Measurements from ENCODE around the gene PLXNA3.

Gene PLXNA3

GRCh38 chrX:154436374-154436982 is 21.6 kb upstream of the PLXNA3 start:
- DNase-seq, result no peak

GRCh38 chrX:154436983-154437752 is 20.9 kb upstream of the PLXNA3 start, which contains the start of gene GDI1:
Gene GDI1, plus strand, starts transcription at chrX:154437154. Its CDS starts 101 bp downstream, at chrX:154437255.
- DNase-seq, result no peak

GRCh38 chrX:154437971-154438893 is 19.8 kb upstream of the PLXNA3 start:
- DNase-seq, result no peak

GRCh38 chrX:154439841-154440240 is 18.2 kb upstream of the PLXNA3 start:
- DNase-seq, result no peak

GRCh38 chrX:154440623-154441357 is 17.3 kb upstream of the PLXNA3 start:
- DNase-seq, result no peak

GRCh38 chrX:154441564-154441963 is 16.5 kb upstream of the PLXNA3 start:
- no peak for DNase-seq

GRCh38 chrX:154441984-154442707 is 15.9 kb upstream of the PLXNA3 start:
- no peak for DNase-seq

- no peak for DNase-seq
Measured at GRCh38 chrX:154443479-154443910, 14.6 kb upstream of the PLXNA3 start.

GRCh38 chrX:154443992-154444754 is 13.9 kb upstream of the PLXNA3 start, which contains the start of gene FAM50A:
Gene FAM50A, plus strand, starts transcription at chrX:154444141. Its CDS starts 95 bp downstream, at chrX:154444236.
- peak; percentile 18 for DNase-seq

- no peak for DNase-seq
Measured at GRCh38 chrX:154444755-154445246, 13.3 kb upstream of the PLXNA3 start.

- DNase-seq, result no peak
Measured at GRCh38 chrX:154445776-154446175, 12.3 kb upstream of the PLXNA3 start.

- DNase-seq, result no peak
Measured at GRCh38 chrX:154446430-154446829, 11.7 kb upstream of the PLXNA3 start.

- DNase-seq, result no peak
Measured at GRCh38 chrX:154448484-154448883, 9.6 kb upstream of the PLXNA3 start.

GRCh38 chrX:154449618-154450017 is 8.5 kb upstream of the PLXNA3 start:
- DNase-seq, result no peak

- DNase-seq, result no peak
Measured at GRCh38 chrX:154450312-154450711, 7.8 kb upstream of the PLXNA3 start.

GRCh38 chrX:154452823-154453222 is 5.3 kb upstream of the PLXNA3 start:
- no peak for DNase-seq

- no peak for DNase-seq
Measured at GRCh38 chrX:154457491-154458115, 478 bp upstream of the PLXNA3 start.

GRCh38 chrX:154458954-154459778 is 1.1 kb downstream of the PLXNA3 start:
- DNase-seq, result no peak

GRCh38 chrX:154459832-154460231 is 1.8 kb downstream of the PLXNA3 start:
- DNase-seq, result no peak
